ENCODE results near the gene SLC38A8.

SLC38A8 gene

DNA sequence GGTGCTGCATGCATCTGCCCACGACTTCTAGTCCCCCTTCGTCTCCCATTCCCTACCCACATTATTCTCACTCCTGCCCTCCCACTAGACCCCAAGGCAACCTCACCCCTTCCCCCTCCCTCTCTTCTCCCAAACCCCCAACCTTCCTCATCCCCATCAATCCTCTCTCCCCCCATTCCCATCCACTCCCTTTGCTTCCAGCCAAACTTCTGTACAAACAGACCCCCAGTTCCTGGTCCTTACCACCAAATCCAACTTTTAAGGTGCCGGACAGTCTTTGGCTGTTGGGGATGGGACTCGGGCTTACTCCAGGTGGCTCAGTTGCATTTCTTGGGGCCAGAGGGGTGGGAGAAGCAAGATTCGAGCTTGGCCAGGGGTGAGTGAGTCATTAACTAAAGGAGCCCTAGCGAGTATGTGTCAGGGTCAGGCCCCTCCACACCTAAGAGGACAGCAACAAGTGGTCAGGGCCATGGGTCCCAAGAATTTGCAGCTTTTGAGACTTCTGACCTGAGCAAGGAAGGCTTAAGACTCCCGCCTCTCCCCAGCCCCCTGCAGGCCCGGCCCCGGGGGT, at the start of gene SLC38A8:
Gene SLC38A8 (minus strand): TSS at position 488 of the 571 bp plus-strand sequence. CDS start 638 bp downstream, outside the sequence.
- no peak for DNase-seq

DNA sequence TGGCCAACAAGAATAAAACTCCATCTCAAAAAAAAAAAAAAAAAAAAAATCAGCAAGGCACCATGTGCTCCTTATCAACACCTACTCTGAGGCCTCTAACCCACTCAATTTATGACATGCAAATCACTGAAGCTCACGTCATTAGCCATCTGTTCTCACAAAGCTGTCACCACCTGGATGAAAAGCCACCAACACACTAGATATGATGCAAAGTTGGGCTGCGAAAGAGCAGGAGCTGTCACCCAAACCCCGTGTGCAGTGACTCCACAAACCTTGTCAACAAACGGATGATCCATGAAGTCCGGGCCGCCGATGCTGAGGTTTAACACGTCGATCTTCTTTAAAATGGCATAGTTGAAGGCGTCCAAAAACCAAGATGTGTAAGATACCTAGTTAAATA, 48.9 kb upstream of the SLC38A8 start:
- no peak for DNase-seq

DNA sequence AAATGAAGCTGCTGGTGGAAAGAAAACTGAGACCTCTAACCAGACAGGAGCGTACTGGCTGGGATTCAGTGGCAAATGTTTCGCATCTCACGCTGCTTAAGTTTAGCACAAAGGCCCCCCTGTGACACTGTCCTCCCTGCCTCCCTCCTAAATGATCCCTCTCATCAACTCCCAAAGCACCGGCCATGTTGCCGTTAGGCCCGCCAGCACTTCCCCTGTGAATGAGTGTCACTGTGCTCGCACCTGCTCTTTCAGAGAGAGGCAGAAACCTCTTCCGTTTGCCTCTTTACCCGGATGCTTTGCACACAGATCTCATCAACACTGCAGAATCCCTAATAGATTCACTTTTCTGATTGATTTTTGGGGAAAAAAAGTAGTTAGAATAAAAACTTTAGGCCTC, 47.6 kb upstream of the SLC38A8 start:
- DNase-seq, result no peak

DNA sequence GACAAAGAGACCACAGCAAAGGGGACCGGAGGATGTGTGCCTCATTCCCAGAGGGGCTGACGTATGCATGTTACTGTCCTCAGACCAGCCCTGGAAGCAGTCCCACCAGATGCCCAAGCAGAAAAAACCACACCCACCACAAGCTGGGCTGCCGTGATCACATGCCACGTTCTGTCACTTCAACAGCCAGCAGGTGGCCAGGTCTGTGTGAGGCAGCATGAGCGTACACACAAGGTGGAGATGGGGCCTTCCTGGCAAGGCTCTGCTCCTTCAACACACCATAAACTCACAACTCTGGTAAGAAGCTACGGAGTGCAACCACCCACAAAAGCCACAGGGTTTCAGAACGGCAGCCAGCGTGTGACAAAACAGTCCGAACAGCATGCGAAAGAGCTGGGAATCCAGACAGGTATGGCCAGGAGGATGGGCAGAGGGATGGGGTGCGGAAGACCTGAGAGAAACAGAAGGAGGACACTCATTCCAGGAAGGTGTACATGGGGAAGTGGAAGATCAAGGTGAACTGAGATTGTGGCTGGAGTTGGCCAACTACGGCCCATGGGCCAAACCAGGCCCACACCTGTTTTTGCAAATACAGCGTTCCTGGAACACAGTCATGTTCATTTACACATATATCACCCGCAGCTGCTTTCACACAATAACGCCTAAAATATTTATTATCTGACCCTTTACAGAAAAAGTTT, 46.2 kb upstream of the SLC38A8 start:
- no peak for DNase-seq

DNA sequence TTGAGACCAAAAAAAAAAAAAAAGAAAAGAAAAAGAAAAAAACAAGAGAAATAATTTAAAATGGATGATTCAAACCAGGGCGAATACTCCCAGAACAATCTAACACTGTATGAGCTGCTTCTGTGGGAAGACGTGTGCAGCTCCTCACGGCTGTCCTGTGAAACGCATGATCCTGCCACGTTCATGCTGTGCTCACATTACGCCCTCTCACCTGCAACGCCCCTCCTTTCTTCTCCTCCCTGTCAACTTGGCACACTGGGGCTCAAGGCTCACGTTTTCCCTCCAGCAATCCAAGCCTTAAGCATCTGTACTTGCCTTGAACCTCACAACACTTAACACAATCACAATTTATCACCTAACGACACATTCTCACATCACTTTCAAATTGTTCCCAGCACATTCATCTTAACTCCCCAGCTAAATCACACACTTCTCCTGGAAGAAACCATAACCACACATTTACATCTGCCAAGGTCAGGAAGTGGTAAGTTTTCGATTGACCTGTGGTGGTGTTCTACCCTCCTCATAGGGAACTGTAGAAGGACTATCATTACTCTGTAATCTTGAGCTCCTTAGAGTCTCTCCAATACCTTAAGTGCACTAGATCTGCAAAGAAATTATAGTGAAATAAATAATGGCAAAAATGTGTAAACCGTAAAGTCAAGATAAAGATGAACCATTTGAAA, 45.0 kb upstream of the SLC38A8 start:
- DNase-seq, result no peak

DNA sequence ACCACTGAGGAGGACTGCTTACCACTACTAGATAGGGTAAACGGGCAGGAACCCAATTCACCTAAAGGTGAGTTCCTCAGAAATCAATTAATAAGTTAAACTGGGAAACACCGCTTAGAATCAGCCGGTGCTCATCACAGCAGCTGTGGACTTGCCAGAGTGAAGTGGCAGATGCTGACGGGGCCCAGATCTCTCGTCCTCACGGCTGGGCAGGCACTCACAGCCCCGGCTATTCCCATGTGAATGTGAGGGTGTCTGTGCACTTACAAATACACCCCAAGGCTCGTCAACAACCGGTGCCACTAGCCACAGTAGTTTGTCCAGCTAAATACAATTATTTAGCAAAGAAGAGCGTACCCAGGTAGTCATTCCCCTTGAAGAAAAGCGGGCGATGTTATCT, 44.4 kb upstream of the SLC38A8 start:
- no peak for DNase-seq

DNA sequence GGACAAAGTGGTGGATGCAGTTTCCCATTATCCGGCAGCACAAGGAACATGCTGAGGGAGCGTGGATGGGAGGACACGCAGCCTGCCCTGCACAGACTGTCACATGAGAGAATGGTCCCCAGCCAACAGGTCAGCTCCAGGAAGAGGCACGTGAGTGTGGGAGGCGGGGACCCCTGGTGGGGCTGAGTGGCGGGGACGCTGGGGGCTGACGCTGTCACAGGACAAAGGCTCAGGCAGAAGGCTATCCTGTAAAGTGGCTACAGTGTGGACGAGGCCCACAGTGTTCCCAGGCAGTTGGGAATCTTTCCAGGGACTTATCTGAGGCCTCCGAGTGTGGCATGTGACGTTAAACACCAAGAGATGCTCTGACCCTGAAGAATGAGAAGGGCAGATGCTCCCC, 43.7 kb upstream of the SLC38A8 start:
- DNase-seq, result no peak

DNA sequence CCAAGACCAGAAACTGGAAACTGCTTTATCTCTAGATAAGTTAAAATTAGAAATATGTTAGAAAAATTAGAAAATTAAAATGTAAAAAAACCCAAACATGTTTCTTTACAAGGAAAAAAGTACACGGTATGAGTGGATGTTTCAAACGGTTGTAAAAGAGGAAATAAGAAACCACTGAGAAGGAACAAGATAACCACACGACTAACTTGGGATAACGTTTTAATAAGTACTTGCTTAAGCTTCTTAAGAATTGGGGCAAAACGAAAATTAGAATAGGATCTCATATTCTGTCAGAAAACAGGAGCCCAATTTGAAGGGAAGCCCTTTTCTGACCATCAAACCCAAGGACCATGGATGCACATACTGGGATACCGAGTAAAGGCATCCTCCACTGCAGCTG, 43.2 kb upstream of the SLC38A8 start:
- no peak for DNase-seq

DNA sequence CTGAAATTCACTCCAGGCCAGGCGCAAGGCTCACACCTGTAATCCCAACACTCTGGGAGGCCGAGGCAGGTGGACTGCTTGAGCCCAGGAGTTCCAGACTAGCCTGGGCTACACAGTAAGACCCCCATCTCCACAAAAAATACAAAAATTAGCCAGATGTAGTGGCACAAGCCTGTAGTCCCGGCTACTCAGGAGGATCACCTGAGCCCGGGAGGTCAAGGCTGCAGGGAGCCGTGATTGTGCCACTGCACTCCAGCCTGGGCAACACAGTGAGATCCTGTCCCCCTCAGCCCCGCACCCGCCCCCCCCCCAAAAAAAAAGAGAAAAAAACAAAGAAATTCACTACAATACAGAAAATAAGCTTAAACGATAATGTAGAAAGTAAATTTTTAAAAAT, 42.7 kb upstream of the SLC38A8 start:
- DNase-seq, result no peak

DNA sequence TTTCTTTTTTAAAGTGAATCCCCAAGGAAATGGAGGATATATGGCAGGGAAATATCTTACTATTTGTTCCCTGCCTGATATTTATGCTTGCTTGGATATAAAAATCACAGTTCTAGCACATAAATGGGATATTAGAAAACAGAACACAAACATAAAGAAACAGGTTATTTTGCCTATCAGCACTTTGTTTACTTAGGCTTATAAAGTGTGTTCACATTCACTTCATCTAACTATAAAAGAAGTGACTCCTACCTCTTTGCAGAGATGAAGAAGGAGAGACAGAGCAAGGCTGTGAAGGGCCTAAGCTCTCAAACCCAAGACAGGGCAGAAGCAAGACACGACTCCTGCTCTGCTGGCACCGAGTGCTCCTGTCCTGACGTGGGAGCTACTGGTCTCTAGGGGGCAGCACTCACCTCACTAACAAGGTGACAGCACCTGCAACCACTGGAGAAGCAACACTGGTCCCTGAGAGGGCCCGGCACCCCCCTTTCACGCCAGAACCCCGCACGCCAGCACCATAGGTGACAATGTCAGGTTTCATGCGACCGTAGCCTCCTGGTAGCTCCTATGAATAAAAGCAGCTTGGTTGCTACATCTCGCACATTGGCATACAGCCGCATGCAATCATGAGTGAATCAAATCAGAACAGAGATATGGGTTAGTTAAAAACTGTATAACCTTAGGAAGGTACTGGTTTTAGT, 42.1 kb upstream of the SLC38A8 start:
- DNase-seq, result no peak

DNA sequence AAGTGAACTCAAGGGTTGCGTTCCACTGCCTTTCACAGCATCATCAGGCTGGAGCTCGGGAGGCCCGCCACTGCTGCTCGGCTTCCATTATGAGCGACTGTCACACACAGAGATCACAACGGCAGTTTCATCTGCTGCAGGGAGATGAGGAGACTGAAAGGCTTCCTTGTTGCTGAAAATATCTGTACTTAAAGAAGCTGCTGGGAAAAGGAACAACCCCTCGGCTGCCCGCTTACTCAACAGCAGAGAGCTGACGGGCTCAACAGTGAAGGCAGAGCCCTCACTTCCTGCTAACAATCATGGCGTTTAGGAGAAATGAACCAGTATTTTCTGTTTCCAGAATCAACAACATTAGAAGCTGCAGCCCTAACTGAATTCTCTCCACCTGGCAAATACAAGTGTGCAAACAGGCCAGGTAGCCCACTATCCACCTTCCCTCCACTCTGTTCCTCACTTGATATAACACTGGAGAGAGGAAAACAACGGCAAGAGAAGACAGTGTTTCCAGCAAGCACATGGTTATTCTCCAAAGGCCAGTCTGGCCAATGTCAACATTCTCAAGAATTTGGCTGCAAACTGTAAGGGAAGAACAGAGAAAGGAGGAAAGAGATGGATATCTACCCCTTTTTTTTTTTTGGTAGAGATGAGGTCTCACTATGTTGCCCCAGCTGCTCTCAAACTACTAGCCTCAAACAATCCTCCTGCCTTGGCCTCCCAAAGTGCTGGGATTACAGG, 40.4 kb upstream of the SLC38A8 start:
- DNase-seq, result no peak

DNA sequence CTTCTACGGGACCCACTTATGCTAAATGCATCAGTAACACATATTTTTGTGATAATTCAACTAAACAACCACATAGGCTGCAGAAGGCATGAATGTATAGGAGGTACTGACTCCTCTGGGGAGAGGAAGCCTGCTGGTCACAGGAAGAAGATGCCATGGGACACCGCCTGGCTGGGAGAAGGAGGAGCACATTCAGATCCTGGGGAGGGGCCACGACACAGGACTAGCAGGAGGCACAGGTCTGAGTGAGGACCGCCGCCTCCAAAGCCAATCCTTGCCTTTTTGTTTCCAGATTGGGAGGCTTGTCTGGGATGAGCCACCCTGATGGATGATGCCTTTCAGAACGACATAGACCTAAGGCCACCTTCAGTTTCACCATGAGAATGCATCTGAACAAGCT, 39.5 kb upstream of the SLC38A8 start:
- no peak for DNase-seq

DNA sequence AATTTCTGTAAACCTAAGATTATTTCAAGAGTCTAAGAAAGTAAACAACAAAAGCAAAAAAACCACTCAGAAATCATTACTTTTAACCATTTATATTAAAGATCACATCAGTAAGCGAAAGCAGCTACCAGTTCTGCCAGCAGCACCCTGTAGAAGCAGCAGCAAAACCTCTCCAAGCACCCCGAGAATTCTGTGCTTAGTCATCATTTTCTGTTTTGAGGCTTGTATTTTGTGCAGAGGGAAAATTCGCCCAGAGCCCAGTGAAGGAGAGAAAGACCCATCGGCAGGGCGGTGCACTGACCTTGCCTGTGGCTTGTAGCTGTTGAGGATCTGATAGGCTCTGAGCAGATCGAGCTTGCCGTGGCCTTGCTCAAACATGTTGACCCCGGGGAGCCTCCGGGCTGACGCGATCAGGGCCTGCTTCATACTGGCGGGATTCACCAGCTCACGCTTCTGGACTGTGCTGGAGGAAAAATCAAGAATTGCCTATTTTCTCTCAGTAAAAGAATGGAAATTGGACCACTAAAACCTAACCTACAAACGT, 38.9 kb upstream of the SLC38A8 start:
- no peak for DNase-seq

DNA sequence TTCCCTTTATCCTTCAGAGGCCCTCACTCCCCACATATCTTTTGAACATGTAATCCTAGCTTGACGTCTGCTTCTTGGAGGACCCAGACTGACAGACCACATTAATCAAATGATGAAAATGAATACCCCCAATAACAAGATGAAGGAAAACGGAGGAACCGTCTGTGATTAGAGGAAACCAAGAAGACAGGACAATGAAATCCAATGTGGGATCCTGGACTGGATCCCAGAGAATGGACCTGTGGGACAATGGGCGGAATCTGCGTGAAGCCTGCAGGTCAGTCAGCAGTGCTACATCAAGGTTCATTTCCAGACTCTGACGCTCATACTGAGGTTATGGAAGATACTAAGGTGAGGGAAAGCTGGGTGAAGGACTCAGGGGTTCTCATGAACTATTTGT, 38.2 kb upstream of the SLC38A8 start:
- no peak for DNase-seq

DNA sequence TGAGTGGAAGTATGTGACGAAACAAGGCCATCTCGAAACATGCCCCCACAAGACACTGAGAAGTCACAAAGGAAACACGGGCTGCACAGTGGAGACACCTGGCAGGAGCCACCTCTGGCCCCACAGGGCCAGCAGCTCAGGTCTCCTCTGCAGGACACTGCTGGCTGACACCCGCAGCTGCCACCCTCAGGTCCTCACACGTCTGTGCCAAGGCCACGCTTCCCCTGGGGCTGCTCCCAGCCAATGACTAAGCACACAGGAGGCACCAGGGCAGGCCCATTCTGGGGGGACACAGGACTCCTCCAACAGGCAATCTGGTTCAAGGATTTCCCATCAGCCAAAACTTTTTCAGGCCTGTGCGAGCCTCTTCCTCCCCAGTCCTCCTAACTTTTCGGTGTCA, 37.8 kb upstream of the SLC38A8 start:
- no peak for DNase-seq

DNA sequence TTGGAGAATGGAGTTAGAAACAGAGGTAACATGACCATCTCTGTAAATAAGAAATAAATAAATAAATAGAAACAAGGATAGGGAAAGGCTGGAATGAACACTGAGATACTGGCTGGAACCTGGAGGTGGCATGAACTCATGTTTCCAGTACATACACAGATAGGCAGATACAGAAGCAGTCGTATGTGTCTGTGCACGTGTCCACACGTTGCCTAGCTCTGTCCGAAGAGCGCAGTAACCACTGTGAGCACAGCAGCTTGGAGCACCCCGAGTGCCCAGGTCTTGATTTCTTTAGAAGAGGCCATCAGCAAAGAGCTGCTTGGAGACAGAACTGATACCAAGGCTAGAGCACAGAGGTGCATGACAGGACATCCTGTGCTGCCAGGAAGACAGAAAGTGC, 37.1 kb upstream of the SLC38A8 start:
- DNase-seq, result no peak

DNA sequence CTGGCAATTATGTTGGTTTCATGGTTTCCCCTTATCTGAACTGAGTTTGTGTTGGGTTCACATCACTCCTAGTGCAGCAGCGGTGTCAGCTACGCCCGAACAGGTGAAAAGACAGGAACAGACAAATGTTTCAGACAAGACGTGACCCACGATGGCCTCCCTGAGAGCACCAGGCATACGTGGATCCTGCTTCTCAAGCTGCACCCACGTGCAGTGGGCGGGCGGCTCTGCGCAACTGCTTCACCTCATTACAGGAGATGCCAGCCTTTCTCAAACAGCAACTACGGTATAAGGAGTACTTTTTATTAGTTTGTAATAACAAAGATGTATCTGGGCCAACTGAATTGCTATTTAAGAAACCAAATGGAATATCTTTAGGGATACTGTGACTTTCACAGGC, 32.8 kb upstream of the SLC38A8 start:
- DNase-seq, result no peak

DNA sequence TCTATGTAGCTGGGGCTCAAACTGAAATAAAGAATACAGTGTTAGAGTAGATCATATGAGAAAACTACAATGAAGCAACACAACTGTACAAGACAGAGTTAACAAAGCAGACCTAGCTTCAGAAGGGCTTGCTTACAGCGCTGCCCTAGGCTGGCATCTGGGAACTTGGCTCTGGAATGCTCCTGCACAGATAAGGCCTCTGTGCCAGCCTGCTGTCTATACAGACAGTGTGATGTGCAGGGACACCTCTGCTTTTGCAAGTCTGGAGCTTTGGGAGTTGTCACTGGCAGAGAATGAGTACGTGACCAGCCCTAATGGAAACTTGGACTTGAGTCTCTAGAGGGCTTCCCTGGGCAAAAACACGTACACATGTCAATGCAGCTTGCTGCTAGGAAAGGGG, 32.1 kb upstream of the SLC38A8 start:
- DNase-seq, result no peak

DNA sequence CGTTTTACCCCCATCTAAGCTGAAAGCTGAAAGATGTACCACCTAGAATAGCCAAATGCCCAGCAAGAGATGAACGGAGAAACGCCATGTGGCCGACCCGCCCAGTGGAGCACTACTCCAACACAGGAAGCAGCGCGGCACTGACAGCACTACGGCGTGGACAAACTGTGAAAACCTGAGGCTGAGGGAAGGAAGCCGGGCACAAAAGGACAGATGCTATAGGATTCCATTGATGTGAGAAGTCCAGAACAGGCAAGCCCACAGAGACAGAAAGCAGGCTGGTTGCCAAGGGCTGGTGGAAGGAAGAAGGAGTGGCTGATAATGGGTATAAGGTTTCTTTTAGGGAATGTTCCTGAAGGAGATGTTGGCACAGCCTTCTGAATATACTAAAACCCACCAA, 29.4 kb upstream of the SLC38A8 start:
- no peak for DNase-seq

DNA sequence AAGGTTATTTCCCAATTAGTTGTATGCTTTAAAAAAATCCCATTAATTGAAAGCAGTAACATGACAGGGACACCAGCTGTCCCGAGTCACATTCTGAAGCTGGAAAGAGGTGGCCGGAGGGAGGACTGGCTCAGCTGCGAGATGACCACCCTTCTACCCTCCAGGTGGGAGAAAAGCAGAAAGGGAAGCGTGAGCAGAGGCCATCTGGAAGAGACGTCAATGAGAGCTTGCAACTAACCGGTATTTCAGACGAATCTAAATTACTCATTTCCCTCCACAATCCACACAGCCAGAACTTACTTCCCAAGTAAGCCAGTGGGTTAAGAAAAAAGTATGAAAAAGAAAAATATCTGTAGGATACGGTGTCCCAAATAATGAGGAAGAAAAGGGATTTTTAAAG, 28.5 kb upstream of the SLC38A8 start:
- no peak for DNase-seq

DNA sequence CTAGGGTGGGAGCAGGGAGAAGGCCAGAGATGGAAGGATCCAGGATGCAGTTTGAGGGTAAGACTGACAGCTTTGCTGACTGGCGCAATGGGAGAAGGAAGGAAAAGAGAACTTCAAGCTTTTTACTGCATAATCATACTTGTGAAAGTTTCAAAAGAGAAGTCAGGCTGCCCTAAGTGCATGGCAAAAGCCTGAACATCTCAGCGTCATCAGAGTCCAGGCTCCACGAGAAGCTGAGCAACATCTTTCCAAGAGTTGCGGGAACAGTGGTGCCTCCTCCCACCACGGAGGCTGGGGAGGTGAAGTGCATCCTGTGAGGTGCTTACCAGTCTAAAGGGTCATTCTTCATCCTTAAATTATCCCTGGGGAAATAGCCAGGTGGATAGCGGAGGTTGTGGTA, 26.9 kb upstream of the SLC38A8 start:
- no peak for DNase-seq

DNA sequence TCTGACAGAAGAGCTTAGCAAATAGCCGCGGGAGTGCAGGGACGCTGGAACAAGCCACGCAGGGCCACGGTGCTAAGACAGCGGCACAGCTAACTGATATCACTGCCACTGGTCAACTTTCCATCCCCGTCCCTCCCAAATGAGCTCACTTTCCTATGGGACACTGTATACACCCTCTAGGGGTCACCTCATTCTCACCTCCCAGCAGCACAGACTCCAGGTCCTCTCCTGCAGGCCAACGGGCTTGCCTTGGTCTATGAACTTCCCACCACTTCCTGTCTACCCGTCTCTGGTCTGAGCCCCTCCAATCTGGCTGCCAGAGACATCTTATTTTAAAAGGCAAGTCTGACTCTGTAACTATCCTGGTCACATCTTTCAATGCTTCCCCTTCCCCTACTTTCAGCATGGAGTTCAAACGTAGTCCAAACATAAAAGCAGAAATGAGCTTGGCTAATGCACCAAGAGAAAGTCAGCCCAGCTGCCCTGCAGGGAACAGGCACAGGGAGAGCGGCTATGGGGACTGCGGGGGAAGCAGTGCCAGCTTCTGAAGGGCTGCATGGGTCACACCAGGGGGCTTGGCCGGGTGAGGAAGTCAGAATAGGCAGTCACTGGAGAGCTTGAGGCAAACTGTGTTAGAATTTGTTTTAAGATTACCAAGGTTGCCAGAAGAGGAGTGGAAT, 26.3 kb upstream of the SLC38A8 start:
- no peak for DNase-seq

All from NCI-H1436 treated with DMSO at 0.1 percent for 48 hours (cell line).